ENCODE results near the gene DDX54. TPM values are rescaled to one million over a fixed set of nuclear protein-coding genes. Genes with fewer than 3 reads are reported as not detected.
"Not testable (repeated sequence)": the region's sequence is repeated elsewhere in the genome, so short reads cannot be mapped to it uniquely, and the experiment has no call there.

The DDX54 gene
- total RNA-seq, 1 donor from 2014 or later = 43.9 TPM

DNA sequence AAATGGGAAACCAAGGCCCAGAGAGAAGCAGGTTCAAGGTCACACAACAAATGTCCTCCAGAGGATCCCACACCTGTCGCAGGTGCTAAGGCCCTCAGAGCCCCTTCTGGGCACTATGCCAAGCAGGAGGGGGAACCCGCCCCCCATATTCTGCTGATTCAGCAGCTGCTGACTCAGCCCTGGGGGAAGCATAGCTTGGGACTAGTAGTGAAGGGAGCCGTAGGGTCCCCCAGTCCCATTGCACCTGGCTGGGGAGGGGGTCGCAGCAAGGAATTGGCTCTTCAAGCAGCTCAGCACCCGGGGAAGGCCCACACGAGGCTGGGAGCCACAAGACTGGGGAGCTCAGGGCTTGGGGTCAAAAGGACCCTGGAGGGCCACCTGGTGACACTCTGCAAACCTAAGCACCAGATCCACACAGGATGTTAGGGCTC lies 50.7 kb downstream of the DDX54 start:
- DNase-seq (ENCODE audit: low spot score) (no peak), ATAC-seq (no peak)
- intact Hi-C loops (cut with DNase I) = no loop called here

DNA sequence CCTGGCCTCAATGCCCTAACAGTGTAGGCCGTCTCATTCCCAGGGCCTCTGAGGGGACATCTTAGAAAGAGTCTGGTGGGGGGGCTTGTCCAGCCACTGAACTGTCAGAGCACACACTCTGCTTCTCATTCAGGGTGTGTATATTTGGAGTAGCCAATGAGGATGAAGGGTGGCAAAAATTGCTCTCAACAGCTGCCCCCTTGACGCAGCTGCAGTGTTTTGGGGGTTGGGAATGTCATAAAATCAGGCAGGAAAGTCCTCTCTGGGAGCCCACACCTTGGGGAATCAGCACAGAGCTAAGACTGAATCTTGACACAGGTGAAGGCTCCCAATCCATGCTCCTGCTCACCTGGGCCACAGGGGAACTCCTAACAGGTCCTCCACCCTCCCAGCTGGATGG lies 51.2 kb downstream of the DDX54 start:
- intact Hi-C loops (cut with DNase I) = no loop called here
- ATAC-seq (no peak), DNase-seq (ENCODE audit: low spot score) (no peak)

DNA sequence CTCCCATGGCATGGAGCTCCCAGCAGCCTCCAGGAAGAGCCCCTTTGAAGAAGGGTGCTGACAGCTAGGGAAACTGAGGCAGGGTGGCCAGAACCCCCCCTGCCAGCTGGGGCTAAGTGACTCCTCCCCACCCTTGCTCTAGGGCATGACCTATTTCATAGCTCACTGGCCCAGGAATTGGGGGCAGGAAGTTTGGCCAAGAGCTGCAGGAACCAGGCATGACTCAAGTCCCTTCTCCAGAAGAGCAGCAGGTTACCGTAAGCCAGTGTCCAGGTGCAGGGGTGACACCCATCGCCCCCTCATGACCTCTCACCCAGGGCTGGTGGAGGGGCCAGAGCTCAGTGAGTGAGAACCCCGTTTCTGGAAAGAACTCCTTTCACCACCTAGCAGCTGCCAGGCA lies 51.6 kb downstream of the DDX54 start:
- ATAC-seq (no peak), DNase-seq (ENCODE audit: low spot score) (no peak)
- intact Hi-C loops (cut with DNase I) = no loop called here

DNA sequence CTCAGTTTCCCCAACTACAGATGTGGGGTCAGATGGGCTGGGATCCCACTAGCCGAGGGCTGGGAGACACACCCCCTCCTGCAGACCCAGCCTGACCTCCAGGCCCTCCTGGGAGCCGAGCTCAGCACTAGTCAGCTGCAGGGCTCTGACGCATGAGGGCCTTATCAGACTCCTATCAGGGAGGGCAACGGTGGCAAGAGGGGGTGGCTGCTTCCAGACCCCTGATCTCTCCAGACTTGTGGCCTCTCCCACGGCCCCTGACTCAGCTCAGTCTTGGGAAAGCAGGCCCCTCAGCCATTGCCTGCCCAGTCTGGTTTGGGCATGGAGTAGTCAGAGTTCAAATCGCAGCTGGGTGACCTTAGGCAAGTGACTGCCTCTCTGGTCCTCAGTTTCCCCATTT lies 52.2 kb downstream of the DDX54 start:
- ATAC-seq (no peak), DNase-seq (ENCODE audit: low spot score) (no peak)
- intact Hi-C loops (cut with DNase I) = no loop called here

DNA sequence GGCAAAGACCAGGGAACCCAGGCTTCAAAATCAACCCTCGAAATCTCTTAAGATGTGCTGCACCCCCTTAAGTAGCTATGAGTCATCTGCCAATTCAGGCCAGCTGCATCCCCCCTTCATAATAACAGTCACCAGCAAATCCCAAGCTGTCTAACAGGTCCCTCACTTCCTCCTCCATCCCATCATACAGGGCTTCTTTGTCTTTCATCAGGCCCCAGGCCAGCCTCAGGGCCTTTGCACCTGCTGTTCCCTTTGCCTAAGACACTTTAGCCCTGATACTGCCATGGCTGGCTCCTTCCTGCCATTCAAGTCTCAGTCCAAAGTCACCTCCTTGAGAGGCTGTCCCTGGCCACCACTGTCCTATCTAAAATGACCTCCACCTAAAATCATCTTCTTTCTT lies 53.7 kb downstream of the DDX54 start:
- ATAC-seq (no peak), DNase-seq (ENCODE audit: low spot score) (no peak)
- intact Hi-C loops (cut with DNase I) = no loop called here

DNA sequence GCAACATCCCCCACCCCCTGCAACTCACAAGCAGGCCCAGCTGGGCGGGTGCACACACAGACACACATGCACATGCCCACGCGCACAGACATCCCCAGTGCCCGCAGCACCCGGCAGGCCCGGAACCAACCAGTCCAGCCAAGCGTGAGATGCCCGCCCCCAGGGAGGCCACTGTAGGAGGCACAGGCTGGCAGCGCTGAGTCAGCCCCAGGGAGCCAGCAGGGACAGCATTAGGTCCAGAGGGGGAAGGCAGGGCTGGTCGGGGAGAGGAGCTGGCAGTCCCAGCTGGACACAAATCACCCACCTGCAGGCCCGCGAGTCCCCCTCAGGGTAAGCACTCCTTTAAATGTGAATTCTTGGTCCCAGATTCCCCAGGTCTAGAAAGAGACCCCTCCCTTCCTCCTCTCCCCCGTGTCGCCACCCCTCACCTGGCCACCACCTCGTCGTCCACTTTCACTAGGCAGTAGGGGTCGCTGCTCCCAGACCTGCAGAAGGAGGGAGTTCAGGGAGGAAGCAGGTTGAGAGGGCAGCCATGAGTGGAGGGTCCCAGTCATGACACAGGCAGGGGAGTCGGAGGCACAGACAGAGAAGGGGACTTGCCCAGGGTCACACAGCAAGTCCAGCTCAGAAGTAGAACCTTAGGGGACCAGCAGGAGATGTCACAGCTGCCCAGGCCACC lies 54.7 kb downstream of the DDX54 start:
- ATAC-seq (peak; percentile 84), DNase-seq (ENCODE audit: low spot score) (peak; percentile 71)
- intact Hi-C loops (cut with DNase I) = no loop called here

DNA sequence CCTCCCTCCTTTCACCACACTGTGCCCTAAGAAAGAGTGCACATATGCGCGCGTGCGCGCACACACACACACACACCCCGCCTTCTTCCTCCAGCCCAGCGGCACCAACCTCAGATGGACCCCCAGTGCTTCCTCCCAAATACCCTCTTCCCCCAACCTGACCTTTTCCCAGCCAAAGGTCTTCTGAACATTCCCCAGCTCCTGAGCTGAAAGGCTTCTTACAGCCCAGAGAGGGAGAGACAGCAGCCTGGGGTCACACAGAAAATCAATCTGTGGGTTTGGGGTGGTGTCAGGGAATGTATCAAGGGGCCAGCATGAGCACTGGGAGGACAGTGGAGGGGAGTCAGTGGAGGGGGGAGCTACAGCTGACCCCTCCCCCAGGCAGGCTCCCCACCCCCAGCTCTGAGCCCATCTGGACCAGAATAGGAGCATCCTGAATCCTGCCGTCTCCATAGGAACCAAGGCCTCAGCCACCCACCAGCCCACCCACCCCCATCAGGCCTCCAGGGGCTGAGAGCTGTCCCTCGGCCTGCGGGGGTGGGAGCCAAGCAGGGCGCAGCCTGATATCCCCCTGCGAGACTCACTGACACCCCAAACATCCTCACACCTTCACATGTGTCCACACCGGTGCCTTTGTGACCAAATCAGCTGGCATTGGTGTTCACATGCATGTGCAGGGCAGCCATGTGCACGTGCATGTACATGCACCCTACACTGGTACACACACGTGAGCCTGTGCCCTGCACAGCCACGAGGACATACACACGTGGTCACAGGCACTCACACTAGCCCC lies 55.4 kb downstream of the DDX54 start:
- intact Hi-C loops (cut with DNase I) = no loop called here
- ATAC-seq (peak; percentile 9), DNase-seq (ENCODE audit: low spot score) (no peak)

DNA sequence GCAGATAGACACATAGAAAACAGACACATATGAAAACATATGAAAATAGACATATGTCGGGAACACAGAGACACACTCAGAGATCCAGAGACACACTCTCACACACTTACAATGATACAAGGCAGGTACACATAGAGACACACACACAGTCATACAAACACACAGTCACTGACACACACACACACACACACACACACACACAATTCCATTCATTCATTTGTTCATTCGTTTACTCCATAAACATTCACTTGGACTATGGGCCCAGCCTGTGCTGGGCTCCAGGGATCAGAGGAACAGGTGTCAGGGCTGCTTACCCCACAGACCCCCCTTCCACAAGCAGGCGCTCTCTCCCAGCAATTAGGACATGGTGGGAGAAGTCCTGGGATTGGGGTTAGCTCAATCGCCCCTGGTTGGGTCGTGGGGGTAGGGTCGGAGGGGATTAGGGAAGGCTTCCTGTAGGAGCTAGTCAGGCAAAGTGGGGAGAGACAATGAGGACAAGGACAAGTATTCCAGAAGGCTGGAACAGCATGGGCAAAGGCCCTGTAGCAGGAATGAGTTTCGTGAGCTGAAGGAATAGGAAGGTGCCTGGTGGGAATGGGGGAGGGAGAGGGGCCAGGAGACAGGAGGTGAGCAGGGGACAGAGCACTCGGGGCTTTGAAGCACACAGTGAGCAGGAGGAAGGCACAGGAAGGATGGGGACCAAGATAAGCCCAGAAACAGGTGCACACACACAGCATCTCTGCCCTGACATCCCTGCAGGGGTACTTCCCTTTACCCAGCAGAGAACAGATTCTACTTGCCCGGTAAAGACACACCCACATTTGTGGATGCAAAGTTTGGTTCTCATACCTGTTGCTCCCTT lies 56.2 kb downstream of the DDX54 start:
- DNase-seq (ENCODE audit: low spot score) (no peak), ATAC-seq (no peak)
- intact Hi-C loops (cut with DNase I) = no loop called here

DNA sequence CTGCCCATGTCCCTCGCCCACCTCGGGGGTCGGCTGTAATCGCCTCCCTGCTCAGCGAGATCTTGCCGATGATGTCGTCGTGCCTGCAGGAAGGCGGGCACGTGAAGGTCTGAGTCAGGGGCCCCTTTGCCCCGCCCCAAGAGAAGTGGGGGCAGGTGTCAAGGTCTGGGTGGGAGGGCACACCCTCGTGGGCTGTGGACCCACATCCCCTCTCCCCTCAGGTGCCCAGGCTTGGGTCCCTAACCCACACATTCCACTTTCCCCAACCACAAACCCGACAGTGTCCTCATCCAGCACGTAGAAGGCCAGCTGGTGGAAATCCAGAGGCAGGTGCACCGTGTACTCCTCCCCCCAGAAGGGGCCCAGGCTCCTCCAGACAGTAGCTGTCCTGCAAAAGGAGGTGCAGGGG lies 57.5 kb downstream of the DDX54 start:
- ATAC-seq (no peak), DNase-seq (ENCODE audit: low spot score) (no peak)
- intact Hi-C loops (cut with DNase I) = no loop called here

DNA sequence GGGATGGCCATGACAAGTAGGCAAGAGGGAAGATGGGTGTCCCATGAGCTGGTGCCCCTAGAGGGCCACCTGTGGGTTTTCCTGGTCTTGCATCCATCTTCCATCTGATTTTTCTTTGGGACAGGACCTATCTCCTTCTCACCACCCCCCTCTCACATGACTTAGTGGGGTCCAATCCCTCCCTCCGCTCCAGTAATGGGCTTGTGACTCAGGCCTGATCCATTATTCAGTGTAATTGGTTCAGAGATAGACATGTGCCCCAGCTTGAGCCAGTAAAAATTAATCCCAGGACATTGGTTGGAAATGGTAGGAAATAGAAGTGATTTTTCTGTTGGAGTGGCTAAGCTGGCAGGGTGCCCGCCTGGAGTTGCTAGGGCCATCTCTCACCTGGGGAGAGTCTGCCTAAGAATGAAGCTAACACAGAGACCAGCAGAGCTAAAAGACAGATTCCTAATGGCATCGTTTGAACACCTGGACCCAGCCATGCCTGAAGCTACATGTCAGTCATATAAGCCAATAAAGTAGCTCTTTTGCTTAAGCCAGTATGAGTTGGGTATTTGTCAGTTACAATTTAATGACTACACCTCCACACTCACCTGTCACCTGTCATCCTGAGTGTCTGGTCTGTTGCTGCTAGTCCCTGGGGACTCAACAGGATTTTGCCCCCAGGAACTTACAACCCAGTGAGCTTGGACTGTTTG lies 64.5 kb downstream of the DDX54 start:
- ATAC-seq = no peak

DNA sequence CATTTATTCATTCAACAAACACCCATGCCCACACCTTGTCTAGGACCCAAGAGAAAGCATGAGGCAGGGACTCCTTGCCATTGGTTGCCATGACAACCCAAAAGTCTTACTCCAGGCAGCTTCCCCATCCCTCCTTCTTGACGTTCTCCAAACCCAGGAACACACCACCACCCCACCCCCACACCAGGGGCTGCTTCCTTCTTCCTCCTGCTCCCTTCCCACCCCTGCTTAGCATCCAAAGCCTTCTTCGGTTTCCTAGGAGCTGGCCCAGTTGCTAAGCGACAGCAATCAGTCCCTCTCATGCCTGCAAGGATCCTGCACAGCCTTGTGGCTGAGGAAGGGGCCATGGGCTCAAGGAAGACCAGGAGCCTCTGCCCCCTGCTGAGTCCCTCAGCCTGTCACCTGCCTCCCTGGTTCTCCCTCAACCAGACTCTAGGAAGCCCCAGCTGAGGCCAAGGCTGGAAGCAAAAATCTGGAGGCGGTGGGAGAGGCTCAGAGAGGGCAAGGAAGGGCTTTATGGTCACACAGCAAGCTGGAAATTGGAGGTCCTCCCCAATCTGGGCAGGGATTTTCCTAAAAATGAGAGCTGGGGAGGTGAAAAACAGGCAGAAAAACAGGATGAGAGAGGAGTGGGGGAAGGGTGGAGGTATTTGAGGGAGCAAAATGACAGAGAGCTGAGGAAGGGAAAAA lies 65.2 kb downstream of the DDX54 start:
- intact Hi-C loops (cut with DNase I) = no loop called here
- no peak for DNase-seq (ENCODE audit: low spot score)
- ATAC-seq = no peak

More for the DNA sequence above, 64.5 kb downstream of the DDX54 start:
- intact Hi-C loops (cut with DNase I) = no loop called here
- DNase-seq (ENCODE audit: low spot score) = no peak

DNA sequence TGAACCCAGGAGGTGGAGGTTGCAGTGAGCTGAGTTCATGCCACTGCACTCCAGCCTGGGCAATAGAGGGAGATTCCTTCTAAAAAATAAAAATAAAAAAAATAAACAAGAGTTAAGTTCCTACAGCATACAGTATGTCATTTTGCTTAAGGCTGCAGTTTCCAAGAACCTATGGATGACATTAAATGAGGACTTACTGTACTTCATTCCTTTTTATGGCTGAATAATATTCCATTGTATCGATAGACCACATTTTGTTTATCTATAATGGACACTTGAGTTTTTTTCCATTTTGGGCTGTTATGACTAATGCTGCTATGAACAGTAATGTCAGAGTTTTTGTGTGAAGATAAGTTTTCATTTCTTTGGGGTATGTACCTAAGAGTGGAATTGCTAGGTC lies 67.1 kb downstream of the DDX54 start:
- DNase-seq (ENCODE audit: low spot score) (no peak), ATAC-seq (no peak)
- intact Hi-C loops (cut with DNase I) = no loop called here

DNA sequence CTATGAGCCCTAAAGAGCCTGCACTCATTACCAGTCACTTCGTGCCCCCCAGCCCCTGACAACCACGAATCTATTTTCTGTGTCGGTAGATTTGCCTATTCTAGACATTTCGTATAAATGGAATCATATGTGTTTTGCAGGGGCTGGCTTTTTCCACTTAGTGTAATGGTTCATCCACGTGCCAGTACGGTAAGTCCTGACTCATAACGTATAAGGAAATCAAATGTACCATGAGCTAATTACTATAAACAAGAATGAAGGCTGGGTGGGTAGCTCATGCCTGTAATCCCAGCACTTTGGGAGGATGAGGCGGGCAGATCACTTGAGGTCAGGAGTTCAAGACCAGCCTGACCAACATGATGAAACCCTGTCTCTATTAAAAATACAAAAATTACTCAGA lies 67.6 kb downstream of the DDX54 start:
- DNase-seq (ENCODE audit: low spot score); ATAC-seq; intact Hi-C loops (cut with DNase I): not testable (repeated sequence)

DNA sequence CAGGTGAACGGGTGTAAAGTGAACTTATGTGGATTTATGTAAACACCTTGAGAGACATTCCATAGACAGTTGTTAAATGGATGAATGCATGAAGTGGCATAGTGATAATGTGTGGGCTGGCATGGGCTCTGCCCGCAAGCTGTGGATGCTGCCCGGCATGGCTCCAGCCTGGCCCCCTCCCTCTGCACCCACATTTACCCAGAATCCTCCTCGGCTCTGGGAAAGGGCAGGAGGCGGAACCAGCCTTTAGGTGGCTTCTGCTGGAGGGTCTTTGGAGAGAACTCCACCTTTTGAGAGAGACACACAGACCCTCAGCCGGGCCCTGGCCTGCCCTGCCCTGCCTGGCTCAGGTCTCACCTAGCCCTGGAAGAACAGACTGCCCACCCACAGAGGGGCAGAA lies 68.4 kb downstream of the DDX54 start:
- no peak for ATAC-seq
- DNase-seq (ENCODE audit: low spot score) = no peak
- intact Hi-C loops (cut with DNase I) = no loop called here

DNA sequence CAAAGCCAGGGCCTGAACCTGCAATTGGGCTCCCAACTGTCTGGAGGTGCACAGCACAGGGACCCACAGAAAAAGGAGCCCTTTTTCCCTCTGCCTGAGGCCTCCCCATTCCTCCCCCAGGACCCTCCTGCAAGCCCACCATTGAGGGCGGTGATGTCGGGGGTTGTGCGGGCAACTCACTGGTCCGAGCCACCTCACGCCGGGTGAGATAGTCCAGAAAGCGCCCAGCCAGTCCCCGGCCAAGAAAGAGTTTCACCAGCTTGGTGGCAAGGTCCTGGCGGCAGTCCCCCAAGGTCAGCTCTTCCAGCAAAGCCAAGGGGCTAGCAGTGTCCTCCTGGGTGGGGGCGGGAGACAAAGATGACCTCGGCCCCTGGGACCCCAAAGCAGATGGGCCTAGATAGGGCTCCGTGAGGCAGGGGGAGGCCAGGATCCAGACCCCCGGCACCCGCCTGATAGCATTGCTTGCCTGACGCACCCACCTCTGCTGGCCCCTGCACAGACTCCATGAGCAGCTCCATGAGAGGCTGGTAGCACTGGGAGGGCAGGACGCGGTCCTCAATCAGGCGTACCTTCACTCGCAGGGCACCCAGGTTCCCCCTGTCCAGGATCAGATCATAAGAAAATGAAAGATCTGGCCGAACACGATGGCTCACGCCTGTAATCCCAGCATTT lies 69.7 kb downstream of the DDX54 start:
- ATAC-seq (no peak), DNase-seq (ENCODE audit: low spot score) (no peak)
- intact Hi-C loops (cut with DNase I) = no loop called here

DNA sequence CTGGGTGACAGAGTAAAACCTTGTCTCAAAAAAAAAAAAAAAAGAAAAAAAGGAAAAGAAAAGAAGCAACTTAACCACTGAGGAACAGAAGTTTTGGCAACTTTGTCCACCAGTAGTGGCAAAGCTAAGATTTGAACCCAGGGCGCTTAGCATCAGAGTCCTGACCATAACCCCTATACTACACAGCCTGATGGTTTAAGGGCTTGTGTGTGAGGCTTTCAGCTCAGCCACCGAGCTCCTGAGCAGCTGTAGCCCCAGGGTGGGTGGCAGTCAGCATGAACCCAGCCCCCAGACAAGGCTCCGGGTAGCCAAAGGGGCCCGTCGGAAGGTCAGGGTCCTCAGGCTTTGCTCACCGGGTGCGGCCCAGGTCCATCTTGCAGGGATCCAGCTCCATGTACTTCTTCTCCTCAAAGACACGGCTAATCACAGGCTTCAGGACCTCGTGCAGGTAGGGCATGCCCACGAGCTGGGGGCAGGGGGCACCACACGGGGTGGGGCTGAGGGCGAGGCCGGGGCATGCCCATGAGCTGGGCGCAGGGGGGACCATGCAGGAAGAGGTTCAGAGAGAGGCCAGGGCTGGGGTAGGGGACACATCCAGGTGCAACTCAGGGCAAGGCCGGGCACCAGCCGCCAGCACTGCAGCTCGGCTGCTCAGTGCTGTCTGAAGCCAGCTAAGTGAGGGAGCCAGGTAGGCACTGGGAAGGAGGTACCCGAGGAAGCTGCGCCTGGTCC lies 70.7 kb downstream of the DDX54 start:
- ATAC-seq (no peak), DNase-seq (ENCODE audit: low spot score) (no peak)
- intact Hi-C loops (cut with DNase I) = no loop called here

DNA sequence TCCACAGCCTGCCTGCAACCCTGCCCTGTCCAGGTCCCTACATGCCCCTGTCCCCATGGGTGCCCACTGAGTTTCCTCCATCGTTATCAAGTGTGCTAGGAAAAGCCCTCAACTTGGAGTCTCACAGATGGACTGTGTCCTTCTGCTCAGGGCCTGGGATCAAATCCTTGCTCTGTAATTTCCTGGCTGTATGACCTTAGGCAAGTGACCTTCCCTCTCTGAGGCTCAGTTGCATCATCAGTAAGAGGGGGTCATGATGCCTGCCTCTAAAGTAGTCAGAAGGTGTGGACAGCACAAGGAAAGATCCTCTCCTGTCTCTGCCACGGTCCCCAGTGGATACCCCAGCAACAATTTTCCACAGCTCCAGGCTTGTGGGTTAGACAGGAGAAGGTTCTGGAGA lies 71.9 kb downstream of the DDX54 start:
- DNase-seq (ENCODE audit: low spot score) (no peak), ATAC-seq (no peak)
- intact Hi-C loops (cut with DNase I) = no loop called here
